IPS-NIHi11 (cell line): ENCODE results near the gene ALB.

Source experiments
- DNase-seq: peaks from one replicate; pipeline ENCODE4 v3.0.0; 2012; ENCODE audit warnings: mixed read lengths, low spot score

The ALB gene

DNA sequence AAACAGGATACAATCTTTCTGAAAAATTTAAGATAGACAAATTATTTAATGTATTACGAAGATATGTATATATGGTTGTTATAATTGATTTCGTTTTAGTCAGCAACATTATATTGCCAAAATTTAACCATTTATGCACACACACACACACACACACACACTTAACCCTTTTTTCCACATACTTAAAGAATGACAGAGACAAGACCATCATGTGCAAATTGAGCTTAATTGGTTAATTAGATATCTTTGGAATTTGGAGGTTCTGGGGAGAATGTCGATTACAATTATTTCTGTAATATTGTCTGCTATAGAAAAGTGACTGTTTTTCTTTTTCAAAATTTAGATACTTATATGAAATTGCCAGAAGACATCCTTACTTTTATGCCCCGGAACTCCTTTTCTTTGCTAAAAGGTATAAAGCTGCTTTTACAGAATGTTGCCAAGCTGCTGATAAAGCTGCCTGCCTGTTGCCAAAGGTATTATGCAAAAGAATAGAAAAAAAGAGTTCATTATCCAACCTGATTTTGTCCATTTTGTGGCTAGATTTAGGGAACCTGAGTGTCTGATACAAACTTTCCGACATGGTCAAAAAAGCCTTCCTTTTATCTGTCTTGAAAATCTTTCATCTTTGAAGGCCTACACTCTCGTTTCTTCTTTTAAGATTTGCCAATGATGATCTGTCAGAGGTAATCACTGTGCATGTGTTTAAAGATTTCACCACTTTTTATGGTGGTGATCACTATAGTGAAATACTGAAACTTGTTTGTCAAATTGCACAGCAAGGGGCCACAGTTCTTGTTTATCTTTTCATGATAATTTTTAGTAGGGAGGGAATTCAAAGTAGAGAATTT, 5.2 kb downstream of the ALB start:
- DNase-seq, result no peak

DNA sequence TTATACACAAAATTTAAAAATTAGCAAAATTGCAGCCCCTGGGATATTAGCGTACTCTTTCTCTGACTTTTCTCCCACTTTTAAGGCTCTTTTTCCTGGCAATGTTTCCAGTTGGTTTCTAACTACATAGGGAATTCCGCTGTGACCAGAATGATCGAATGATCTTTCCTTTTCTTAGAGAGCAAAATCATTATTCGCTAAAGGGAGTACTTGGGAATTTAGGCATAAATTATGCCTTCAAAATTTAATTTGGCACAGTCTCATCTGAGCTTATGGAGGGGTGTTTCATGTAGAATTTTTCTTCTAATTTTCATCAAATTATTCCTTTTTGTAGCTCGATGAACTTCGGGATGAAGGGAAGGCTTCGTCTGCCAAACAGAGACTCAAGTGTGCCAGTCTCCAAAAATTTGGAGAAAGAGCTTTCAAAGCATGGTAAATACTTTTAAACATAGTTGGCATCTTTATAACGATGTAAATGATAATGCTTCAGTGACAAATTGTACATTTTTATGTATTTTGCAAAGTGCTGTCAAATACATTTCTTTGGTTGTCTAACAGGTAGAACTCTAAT, 6.0 kb downstream of the ALB start:
- no peak for DNase-seq

DNA sequence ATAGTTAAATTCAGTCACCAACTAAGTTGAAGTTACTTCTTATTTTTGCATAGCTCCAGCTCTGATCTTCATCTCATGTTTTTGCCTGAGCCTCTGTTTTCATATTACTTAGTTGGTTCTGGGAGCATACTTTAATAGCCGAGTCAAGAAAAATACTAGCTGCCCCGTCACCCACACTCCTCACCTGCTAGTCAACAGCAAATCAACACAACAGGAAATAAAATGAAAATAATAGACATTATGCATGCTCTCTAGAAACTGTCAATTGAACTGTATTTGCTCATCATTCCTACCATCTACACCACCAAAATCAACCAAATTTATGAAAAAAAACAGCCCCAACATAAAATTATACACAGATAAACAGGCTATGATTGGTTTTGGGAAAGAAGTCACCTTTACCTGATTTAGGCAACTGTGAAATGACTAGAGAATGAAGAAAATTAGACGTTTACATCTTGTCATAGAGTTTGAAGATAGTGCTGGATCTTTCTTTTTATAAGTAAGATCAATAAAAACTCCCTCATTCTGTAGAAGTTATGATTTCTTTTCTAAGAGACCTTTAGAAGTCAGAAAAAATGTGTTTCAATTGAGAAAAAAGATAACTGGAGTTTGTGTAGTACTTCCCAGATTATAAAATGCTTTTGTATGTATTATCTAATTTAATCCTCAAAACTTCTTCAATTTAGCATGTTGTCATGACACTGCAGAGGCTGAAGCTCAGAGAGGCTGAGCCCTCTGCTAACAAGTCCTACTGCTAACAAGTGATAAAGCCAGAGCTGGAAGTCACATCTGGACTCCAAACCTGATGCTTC, 7.0 kb downstream of the ALB start:
- no peak for DNase-seq

- no peak for DNase-seq
Measured at GRCh38 chr4:73411731-73412414, 7.8 kb downstream of the ALB start.

DNA sequence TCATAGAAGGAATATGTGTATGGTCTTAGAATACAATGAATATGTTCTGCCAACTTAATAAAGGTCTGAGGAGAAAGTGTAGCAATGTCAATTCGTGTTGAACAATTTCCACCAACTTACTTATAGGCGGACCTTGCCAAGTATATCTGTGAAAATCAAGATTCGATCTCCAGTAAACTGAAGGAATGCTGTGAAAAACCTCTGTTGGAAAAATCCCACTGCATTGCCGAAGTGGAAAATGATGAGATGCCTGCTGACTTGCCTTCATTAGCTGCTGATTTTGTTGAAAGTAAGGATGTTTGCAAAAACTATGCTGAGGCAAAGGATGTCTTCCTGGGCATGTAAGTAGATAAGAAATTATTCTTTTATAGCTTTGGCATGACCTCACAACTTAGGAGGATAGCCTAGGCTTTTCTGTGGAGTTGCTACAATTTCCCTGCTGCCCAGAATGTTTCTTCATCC, 9.2 kb downstream of the ALB start:
- DNase-seq, result no peak

GRCh38 chr4:73414936-73415271, 10.8 kb downstream of the ALB start:
- no peak for DNase-seq

- no peak for DNase-seq
Measured at GRCh38 chr4:73415807-73416238, 11.7 kb downstream of the ALB start.

DNA sequence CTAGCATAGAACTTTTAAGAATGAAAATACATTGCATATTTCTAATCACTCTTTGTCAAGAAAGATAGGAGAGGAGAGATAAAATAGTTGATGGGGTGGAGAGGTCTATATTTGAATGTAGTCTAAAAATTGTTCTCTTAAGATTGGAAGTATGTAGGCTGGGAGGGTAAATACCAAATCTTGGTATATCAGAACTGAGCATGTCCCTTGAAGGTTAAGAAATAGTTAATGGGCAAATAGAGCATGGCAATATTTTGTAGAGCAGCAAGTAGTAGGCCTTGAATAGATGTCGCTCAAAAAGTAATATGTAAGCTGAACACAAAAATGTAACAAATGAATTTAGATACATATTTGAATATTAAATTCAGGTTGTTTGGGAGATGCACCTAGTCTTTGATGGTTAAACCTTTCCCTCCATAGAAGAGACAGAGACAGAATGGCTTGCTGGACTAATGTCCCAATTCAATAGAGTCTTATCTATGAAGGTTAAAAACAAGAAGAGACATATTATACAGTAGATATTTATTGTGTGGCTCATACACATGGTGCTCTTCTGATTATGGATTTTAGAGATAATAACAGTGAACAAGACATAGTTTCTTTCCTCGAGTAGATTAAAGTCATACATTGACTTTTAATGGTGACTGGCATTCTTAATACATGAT, 12.5 kb downstream of the ALB start:
- no peak for DNase-seq

DNA sequence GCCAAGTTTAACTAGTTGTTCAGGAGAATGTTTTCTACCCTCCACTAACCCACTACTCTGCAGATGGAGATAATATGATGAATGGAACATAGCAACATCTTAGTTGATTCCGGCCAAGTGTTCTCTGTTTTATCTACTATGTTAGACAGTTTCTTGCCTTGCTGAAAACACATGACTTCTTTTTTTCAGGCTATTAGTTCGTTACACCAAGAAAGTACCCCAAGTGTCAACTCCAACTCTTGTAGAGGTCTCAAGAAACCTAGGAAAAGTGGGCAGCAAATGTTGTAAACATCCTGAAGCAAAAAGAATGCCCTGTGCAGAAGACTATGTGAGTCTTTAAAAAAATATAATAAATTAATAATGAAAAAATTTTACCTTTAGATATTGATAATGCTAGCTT, 13.3 kb downstream of the ALB start:
- no peak for DNase-seq

- DNase-seq, result peak; percentile 24
Measured at GRCh38 chr4:73417973-73418372, 13.9 kb downstream of the ALB start.

DNA sequence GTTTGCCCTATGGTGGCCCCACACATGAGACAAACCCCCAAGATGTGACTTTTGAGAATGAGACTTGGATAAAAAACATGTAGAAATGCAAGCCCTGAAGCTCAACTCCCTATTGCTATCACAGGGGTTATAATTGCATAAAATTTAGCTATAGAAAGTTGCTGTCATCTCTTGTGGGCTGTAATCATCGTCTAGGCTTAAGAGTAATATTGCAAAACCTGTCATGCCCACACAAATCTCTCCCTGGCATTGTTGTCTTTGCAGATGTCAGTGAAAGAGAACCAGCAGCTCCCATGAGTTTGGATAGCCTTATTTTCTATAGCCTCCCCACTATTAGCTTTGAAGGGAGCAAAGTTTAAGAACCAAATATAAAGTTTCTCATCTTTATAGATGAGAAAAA, 14.6 kb downstream of the ALB start:
- DNase-seq, result no peak

GRCh38 chr4:73419106-73420038, 15.3 kb downstream of the ALB start:
- DNase-seq, result no peak

GRCh38 chr4:73420615-73421014, 16.5 kb downstream of the ALB start:
- no peak for DNase-seq

DNA sequence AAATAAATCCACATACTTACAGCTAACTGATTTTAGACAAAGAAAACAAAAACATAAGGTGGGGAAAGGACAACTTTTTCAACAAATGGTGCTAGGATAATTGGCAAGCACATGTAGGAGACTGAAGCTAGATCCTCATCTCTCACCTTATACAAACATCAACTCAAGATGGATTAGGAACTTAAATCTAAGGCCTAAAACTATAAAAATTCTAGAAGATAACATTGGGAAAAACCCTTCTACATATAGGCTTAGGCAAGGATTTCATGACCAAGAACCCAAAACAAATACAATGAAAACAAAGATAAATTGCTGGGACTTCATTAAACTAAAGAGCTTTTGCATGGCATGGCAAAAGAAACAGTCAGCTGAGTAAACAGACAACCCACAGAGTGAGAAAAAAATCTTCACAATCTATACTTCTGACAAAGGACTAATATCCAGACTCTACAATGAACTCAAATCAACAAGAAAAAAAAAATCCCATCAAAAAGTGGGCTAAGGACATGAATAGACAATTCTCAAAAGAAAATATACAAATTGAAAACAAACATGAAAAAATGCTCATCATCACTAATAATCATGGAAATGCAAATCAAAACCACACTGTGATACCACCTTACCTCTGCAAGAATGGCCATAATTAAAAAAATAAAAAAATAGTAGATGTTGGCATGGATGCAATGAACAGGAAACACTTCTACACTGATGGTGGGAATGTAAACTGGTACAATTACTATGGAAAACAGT, 17.8 kb downstream of the ALB start:
- DNase-seq, result no peak

DNA sequence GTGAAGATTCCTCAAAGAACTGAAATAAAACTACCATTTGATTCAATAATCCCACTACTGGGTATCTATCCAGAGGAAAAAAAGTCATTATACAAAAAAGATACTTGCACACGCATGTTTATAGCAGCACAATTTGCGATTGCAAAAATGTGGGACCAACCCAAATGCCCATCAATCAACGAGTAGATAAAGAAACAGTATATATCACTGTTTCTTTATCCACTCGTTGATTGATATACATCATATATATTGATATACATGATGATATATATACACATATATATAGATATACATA, 18.3 kb downstream of the ALB start:
- DNase-seq, result no peak

DNA sequence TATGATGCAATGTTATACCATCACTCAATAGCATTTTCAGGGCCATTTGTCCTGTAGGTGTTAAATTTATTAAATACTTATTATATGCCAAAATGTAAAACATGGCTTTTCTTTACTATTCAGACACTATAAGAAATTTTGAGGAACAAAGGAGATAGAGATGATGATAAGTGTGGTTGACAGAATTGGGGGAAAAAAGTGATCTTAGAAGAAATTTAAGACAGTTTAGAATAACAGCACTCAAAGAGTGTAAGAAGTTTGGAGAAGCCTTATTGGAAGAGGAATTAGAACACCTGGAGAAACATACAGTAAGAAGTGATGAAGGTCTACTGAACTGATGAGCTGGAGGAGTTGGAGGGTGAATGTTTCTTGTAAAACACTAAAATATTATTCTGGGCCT, 19.1 kb downstream of the ALB start:
- DNase-seq, result no peak

- DNase-seq, result no peak
Measured at GRCh38 chr4:73426666-73427065, 22.6 kb downstream of the ALB start.

- DNase-seq, result no peak
Measured at GRCh38 chr4:73429118-73429517, 25.0 kb downstream of the ALB start.

DNA sequence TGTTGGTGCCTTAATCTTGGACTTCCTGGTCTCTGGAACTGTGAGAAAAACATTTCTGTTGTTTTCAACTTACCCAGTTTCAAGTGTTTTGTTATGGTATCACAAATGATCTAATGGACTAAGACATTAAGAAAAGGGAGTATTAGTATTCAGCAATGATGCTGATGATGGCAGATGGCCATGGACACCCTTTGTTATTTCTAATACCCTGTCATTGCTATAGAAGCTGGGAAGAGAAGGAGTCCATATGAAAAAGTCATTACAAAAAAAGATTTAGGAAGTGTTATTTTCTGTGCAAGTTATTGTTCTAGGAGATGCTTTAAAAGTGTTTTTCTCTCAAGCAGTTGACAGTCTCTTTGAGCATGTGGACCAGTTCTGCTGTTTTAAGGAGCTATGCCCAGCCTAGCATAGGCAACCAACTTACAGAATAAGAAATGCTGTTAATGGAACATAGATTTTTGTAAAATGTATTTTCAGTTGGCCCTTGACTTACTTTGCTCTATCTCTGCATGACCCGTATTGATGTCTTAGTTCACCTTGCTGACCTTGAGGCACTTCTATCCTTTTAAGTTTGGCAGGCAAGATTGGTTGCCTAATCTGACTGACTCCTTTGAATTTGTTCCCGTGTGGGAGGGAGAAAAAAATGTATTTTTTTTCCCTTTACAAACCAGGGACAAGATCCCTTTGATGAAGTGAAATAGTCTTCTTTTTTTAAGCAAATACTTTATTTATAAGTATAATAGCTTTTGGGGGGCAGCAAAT, 25.9 kb downstream of the ALB start:
- no peak for DNase-seq

DNA sequence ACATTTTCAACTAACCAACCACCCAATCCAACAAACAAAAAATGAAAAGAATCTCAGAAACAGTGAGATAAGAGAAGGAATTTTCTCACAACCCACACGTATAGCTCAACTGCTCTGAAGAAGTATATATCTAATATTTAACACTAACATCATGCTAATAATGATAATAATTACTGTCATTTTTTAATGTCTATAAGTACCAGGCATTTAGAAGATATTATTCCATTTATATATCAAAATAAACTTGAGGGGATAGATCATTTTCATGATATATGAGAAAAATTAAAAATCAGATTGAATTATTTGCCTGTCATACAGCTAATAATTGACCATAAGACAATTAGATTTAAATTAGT, 27.7 kb downstream of the ALB start:
- no peak for DNase-seq
